ENCODE measurements around the gene CACNA1F. TPM values are rescaled to one million over a fixed set of nuclear protein-coding genes. Genes with fewer than 3 reads are reported as not detected.

The CACNA1F gene
- total RNA-seq, 1 experiment from 2014 or later, result not detected

DNA sequence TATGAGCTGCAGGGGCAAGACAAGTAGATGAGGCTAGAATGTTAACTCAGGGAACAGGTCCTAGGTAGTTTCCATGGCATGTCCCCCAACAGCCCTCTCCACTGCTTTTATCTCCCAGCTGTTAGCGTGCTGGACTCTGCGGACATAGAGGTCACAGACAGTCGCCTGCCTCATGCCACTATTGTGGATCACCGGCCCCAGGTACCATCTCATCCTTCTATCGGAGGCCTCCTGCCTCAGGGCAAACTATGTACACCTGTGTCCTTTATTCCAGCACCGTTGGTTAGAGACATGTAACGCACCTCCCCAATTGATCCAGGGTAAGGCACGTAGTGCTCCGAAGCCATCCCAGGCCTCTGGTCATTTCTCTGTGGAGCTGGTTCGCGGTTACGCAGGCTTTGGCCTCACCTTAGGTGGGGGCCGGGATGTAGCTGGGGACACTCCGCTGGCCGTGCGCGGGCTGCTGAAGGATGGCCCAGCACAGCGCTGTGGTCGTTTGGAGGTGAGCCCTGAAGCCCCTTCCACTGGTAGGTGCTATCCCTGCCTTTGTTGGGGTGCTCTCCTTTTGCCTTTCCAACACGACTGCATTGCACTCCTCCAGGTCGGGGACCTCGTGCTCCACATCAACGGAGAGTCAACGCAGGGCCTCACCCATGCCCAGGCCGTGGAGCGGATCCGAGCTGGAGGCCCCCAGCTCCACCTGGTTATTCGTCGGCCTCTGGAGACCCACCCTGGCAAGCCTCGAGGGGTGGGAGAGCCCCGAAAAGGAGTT lies 68.4 kb downstream of the CACNA1F start:
- no peak for DNase-seq (ENCODE audit: low spot score)
- in situ Hi-C loops (cut with HindIII; ENCODE audit: low sequenced_read_pairs), result no loop called here

DNA sequence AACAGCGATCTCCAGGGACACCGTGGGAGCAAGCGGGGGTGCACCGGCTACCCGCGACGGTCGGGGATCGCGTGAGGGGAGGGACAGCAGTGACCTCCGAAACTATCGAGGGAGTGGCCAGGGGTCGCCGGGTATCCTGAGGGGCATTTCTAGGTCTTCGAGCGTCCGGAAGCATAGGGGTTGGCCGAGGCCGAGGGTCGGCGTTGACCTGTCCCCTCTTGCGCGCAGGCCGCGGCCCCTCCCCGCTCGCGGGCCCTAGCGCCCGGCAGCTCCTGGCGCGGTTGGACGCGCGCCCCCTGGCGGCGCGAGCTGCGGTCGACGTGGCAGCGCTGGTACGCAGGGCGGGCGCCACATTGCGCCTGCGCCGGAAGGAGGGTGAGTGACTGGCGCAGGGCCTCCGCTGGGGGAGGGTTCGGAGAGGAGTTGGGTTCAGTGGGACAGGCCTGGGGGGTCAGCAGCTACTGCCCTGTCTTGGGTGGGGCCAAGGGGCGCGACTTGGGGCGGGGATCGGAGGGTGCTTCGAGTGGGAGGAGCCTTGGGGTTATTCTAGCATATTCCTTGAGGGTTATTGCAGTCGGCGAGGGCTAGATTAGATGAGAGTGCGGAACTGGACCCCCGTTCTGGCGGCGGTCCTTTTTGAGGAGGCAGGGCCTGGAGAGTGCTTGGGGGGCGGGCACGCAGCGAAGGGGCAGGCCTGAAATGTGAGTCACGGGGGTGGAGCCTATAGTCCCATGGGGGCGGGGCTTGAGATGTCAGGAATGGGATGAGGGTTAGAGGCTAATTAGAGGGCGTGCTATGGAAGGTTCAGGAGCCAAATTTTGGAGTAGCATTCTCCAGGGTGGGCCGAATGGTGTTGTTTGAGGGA lies 69.4 kb downstream of the CACNA1F start:
- in situ Hi-C loops (cut with HindIII; ENCODE audit: low sequenced_read_pairs), result no loop called here
- DNase-seq (ENCODE audit: low spot score), result peak; percentile 83

DNA sequence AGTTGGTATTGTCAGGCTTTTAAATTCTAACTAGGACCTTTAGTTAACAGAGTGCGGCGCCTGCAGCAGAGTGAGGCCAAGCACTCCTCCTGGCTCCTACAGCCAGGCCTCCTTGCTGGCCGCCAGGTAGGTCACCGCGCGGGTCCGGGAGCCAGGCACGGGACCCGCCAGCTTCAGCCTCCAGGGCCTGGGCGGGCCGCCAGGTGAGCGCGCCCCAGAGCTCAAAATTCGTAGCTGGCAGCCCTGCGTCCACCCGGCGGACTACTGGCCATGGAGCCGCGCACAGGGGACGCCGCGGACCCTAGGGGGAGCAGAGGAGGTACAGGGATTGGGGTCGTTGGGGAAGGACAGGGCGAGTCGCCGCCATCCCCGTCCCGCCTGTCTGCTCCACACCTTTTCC lies 70.5 kb downstream of the CACNA1F start, which contains the start of gene MAGIX:
MAGIX (plus strand) TSS at position 139 of the 400 bp plus-strand sequence; CDS start at position 271, 132 bp downstream.
- in situ Hi-C loops (cut with HindIII; ENCODE audit: low sequenced_read_pairs), result no loop called here

DNA sequence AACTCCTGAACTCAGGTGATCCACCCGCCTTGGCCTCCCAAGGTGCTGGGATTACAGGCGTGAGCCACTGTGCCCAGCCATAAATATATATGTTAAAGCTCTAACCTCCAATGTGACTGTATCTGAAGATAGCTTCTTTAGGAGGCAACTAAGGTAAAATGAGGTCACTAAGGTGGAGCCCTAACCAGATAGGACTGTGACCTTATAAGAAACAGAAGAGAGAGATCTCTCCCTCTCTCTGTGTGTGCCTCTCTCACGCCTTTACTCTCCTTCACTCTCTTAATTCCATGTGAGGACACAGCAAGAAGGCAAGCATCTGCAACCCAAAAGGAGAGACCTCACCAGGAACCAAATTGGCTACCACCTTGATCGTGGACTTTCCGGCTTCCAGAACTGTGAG lies 71.5 kb downstream of the CACNA1F start:
- in situ Hi-C loops (cut with HindIII; ENCODE audit: low sequenced_read_pairs), result no loop called here
- DNase-seq (ENCODE audit: low spot score), result no peak

More for the DNA sequence above, 70.5 kb downstream of the CACNA1F start, which contains the start of gene MAGIX:
- peak; percentile 61 for DNase-seq (ENCODE audit: low spot score)

DNA sequence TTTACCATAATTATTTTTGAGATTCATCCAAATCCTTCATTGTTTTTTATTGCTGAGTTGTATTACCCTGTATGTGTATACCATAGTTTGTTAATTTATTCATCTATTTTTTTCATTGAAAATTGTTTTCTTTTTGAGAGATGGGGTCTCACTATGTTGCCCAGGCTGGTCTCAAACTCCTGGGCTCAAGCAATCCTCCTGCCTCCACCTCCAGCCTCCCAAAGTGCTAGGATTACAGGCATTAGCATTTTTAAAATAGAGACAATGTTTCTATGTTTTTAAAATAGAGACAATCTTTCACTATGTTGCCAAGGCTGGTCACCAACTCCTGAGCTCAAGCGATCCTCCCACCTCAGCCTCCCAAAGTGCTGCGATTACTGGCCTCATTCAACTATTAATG lies 72.2 kb downstream of the CACNA1F start:
- no peak for DNase-seq (ENCODE audit: low spot score)
- in situ Hi-C loops (cut with HindIII; ENCODE audit: low sequenced_read_pairs), result no loop called here

DNA sequence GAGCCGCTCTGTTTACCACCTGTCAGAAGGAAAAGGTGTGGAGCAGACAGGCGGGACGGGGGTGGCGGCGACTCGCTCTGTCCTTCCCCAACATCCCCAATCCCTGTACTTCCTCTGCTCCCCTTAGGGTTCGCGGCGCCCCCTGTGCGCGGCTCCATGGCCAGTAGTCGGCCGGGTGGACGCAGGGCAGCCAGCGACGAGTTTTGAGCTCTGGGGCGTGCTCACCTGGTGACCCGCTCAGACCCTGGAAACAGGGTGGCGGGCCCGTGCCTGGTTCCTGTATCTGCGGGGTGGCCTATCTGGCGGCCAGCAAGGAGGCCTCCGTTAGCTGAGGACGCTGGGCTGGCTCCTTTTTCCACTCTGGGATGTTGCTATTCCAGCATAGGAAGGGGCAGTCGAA lies 75.9 kb downstream of the CACNA1F start:
- DNase-seq (ENCODE audit: low spot score), result no peak
- in situ Hi-C loops (cut with HindIII; ENCODE audit: low sequenced_read_pairs), result no loop called here

DNA sequence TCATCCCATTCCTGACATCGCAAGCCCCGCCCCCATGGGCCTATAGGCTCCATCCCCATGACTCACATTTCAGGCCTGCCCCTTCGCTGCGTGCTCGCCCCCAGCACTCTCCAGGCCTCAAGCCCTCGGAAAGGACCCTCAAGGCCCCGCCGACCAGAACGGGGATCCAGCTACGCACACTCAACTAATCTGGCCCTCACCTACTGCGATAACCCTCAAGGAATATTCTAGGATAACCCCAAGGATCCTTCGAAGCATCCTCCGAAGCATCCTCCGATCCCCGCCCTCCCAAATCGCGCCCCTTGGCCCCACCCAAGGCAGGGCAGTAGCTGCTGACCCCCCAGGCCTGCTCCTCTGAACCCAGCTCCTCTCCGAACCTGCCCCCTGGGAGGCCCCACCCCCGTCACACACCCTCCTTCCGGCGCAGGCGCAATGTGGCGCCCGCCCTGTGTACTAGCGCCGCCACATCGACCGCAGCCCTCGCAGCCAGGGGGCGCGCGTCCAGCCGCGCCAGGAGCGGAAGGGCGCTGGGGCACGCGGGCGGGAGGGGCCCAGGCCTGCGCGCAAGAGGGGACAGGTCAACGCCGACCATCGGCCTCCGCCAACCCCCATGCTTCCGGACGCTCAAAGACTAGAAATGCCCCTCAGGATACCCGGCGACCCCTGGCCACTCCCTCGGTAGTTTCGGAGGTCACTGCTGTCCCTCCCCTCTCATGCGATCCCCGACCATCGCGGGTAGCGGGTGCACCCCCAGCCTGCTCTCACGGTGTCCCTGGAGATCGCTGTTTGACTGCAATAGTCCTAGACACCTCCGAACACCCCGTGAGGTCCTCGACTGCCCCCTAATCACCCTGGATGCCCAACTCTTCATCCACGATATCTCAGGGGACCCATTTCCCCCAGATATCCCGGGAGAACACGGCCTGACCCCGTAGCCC lies 77.0 kb downstream of the CACNA1F start:
- in situ Hi-C loops (cut with HindIII; ENCODE audit: low sequenced_read_pairs), result no loop called here

DNA sequence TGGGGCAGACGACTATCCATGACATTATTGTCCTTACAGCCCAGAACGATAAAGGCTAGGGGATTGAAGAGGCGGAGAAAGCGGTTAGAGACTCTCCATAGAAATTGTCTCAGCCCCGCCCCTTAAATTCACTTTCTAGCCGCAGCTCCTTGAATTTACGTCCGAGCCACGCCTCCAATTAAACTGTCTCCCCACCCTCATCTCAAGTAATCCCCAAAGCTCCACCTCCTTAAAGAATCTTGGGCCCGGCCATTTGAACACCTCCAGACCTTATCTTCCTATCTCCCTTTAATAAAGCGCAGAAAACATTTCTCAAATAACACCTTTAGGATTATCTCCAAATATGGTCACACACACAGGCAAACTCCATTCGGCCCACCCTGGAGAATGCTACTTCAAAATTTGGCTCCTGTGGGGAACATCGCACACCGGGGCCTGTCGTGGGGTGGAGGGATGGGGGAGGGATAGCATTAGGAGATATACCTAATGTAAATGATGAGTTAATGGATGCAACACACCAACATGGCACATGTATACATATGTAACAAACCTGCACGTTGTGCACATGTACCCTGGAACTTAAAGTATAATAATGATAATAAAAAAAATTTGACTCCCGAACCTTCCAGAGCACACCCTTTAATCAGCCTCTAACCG lies 77.8 kb downstream of the CACNA1F start:
- in situ Hi-C loops (cut with HindIII; ENCODE audit: low sequenced_read_pairs), result no loop called here

More for the DNA sequence above, 77.0 kb downstream of the CACNA1F start:
- DNase-seq (ENCODE audit: low spot score), result peak; percentile 87

More for the DNA sequence above, 77.8 kb downstream of the CACNA1F start:
- peak; percentile 81 for DNase-seq (ENCODE audit: low spot score)

Other genes starting within 250 kb of the CACNA1F start
- gene GRIPAP1, start 231.1 kb downstream of the CACNA1F start, total RNA-seq (2014; rRNA removed; shearing (Covaris generic)), result 19.1 and 22.9 TPM in 2 replicates
- gene TFE3, start 190.0 kb downstream of the CACNA1F start, total RNA-seq (2014; rRNA removed; shearing (Covaris generic)), result 27.3 and 50.0 TPM in 2 replicates
- 0.12 and 0.98 TPM in 2 replicates for gene CCDC120, start 174.3 kb downstream of the CACNA1F start, total RNA-seq (2014; rRNA removed; shearing (Covaris generic))
- 4.6 and 10.8 TPM in 2 replicates for gene PRAF2, start 159.3 kb downstream of the CACNA1F start, total RNA-seq (2014; rRNA removed; shearing (Covaris generic))
- 18.6 and 36.0 TPM in 2 replicates for gene WDR45, start 153.5 kb downstream of the CACNA1F start, total RNA-seq (2014; rRNA removed; shearing (Covaris generic))
- 27.2 and 28.2 TPM in 2 replicates for gene GPKOW, start 109.6 kb downstream of the CACNA1F start, total RNA-seq (2014; rRNA removed; shearing (Covaris generic))
- 2.7 and 14.2 TPM in 2 replicates for gene MAGIX, start 70.6 kb downstream of the CACNA1F start, total RNA-seq (2014; rRNA removed; shearing (Covaris generic))
- 26.8 and 32.4 TPM in 2 replicates for gene PLP2, start 61.4 kb downstream of the CACNA1F start, total RNA-seq (2014; rRNA removed; shearing (Covaris generic))
- 15.4 and 18.4 TPM in 2 replicates for gene PRICKLE3, start 47.0 kb downstream of the CACNA1F start, total RNA-seq (2014; rRNA removed; shearing (Covaris generic))
- gene SYP, start 33.1 kb downstream of the CACNA1F start, total RNA-seq (2014; rRNA removed; shearing (Covaris generic)), result 8.7 and 13.8 TPM in 2 replicates
- gene CCDC22, start 2.1 kb upstream of the CACNA1F start, total RNA-seq (2014; rRNA removed; shearing (Covaris generic)), result 24.2 and 32.0 TPM in 2 replicates
- not detected in 2 replicates for gene FOXP3, start 31.4 kb upstream of the CACNA1F start, total RNA-seq (2014; rRNA removed; shearing (Covaris generic))
- gene PPP1R3F, start 36.5 kb upstream of the CACNA1F start, total RNA-seq (2014; rRNA removed; shearing (Covaris generic)), result 2.0 and 2.5 TPM in 2 replicates
- gene GAGE10, start 70.3 kb upstream of the CACNA1F start, total RNA-seq (2014; rRNA removed; shearing (Covaris generic)), result not detected in 2 replicates
- gene GAGE12J, start 88.7 kb upstream of the CACNA1F start, total RNA-seq (2014; rRNA removed; shearing (Covaris generic)), result not detected in 2 replicates
- not detected in 2 replicates for gene GAGE13, start 98.2 kb upstream of the CACNA1F start, total RNA-seq (2014; rRNA removed; shearing (Covaris generic))